Endodermal cell (in vitro differentiated cells): ENCODE results near the gene GAGE2A. TPM values are rescaled to one million over a fixed set of nuclear protein-coding genes. Genes with fewer than 3 reads are reported as not detected.

Experiments
- DNase-seq: peaks from one replicate; pipeline ENCODE4 v3.0.0-alpha.2; 2017
- H3K27ac ChIP-seq: 2 replicates; pipeline ENCODE4 v1.5.1; 2013; ENCODE audit warnings: mild to moderate bottlenecking, low read depth, low read length, moderate library complexity
- H3K27me3 ChIP-seq: 2 replicates; pipeline ENCODE4 v1.6.1; 2013; ENCODE audit warnings: mild to moderate bottlenecking, low read length, moderate library complexity; ENCODE audit not compliant: insufficient read depth, control insufficient read depth, poor library complexity, severe bottlenecking
- H3K36me3 ChIP-seq: 2 replicates; pipeline ENCODE4 v1.7.0; 2013; ENCODE audit warnings: mild to moderate bottlenecking, low read length, moderate library complexity; ENCODE audit not compliant: control insufficient read depth, insufficient read depth
- H3K4me1 ChIP-seq: one replicate; pipeline ENCODE4 v1.7.0; 2013; ENCODE audit warnings: low read length; ENCODE audit not compliant: control insufficient read depth, insufficient read depth
- H3K4me3 ChIP-seq: 2 replicates; pipeline ENCODE4 v1.5.1; 2013; ENCODE audit warnings: mild to moderate bottlenecking, low read length, moderate library complexity
- H3K9ac ChIP-seq: 2 replicates; pipeline ENCODE4 v1.6.1; 2013; ENCODE audit warnings: mild to moderate bottlenecking, low read length, moderate library complexity; ENCODE audit not compliant: poor library complexity, severe bottlenecking; ENCODE audit errors: extremely low read depth
- H3K9me3 ChIP-seq: 2 replicates; pipeline ENCODE4 v1.6.1; 2013; ENCODE audit warnings: mild to moderate bottlenecking, low read length, moderate library complexity; ENCODE audit not compliant: control insufficient read depth
- H3K27ac Mint-ChIP-seq: 2 replicates; pipeline ENCODE4 v1.8.0; 2020; ENCODE audit warnings: mixed read lengths
- H3K27me3 Mint-ChIP-seq: 2 replicates; pipeline ENCODE4 v1.8.0; 2021; ENCODE audit warnings: mild to moderate bottlenecking, mixed read lengths; ENCODE audit not compliant: insufficient read depth
- H3K36me3 Mint-ChIP-seq: 2 replicates; pipeline ENCODE4 v1.8.0; 2020; ENCODE audit warnings: low read depth, mixed read lengths
- H3K4me1 Mint-ChIP-seq: 2 replicates; pipeline ENCODE4 v1.8.0; 2020; ENCODE audit warnings: mixed read lengths
- H3K4me3 Mint-ChIP-seq: 2 replicates; pipeline ENCODE4 v1.8.0; 2020; ENCODE audit warnings: mild to moderate bottlenecking, moderate library complexity, mixed read lengths
- H3K9me3 Mint-ChIP-seq: 2 replicates; pipeline ENCODE4 v1.8.0; 2020; ENCODE audit warnings: mild to moderate bottlenecking, mixed read lengths
- WGBS, 2 experiments: methylation state at CpG; one replicate each; pipeline versions ENCODE4 v1.1.5 to v1.1.7; 2013; ENCODE audit warnings: missing lambda C conversion rate in 2 of 2, mixed read lengths in 1 of 2; ENCODE audit not compliant: insufficient coverage in 1 of 2, insufficient read length in 1 of 2; 5-methylcytosine and 5-hydroxymethylcytosine counted together
- total RNA-seq, 2 donors: library from RNA; stranded (reverse); fragmentation: NEBNext Ultra II Directional in 1 of 2; extraction: Animal tissue kit (Norgen Biotek cat#: 25700) in 1 of 2; gene quantifications; 2 replicates in 1 of 2; 3 replicates in 1 of 2; pipeline ENCODE4 v1.2.1, GENCODE V29; 2021
- TF ChIP-seq, protein P1 (sequence below): fragments of 200-600 bp; sonication (generic); conservative IDR thresholded peaks from 2 replicates; pipeline ENCODE4 v1.5.0; 2021; ENCODE audit warnings: antibody characterized with exemption, mild to moderate bottlenecking

Gene GAGE2A
- total RNA-seq, 2 donors from 2014 or later: not detected

DNA sequence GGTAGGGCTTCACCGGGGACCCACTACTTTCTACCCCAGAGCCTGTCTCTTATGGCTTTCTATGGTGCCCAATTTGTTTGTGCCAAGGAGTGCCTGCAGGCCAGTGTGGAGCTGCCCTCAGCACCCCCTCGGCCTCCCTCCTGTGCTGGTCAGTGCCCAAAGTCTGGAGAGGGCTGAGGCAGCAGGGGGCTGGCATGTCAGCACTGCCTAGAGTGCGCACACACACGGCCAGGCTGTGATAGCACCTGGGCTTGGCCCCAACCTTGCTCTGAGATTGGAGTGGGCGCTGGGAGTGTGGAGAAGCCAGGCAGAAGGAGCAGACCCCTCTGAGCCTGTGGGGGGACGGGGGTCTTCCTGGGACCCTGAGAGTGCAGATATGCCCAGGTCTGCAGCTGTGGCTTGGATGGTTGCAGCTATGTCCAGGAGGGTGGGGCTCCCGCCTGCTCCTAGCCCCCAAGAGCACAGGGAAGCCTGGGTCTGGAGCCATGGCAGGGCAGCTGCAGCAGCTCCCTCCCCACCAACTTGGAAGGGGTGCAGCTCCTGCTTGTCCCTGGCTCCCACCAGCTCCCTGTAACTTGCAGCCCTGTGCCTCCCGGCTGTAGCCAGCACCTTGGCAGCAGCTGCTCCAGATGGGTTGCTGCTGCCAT lies 55.8 kb downstream of the GAGE2A start:
- Histone ChIP-seq H3K9ac (no peak overlapping the region), H3K4me3 (no peak overlapping the region), H3K27me3 (no peaks in the 10 kb centered on the region), H3K4me1 (no peaks in the 10 kb centered on the region), H3K9me3 (no peaks in the 10 kb centered on the region), H3K36me3 (no peaks in the 10 kb centered on the region), H3K27ac (no peak overlapping the region)
- no peak for DNase-seq
- Mint-ChIP-seq H3K27ac (no peak overlapping the region), H3K4me1 (peaks cover 11% of the 10 kb centered on the region), H3K9me3 (peaks cover 54% of the 10 kb centered on the region), H3K36me3 (no peaks in the 10 kb centered on the region), H3K27me3 (no peaks in the 10 kb centered on the region), H3K4me3 (no peak overlapping the region)
- 93 to 100% methylated on average over 1 to 8 of the region's 8 CpGs for WGBS, 2 experiments
- TF ChIP-seq, protein P1, sequence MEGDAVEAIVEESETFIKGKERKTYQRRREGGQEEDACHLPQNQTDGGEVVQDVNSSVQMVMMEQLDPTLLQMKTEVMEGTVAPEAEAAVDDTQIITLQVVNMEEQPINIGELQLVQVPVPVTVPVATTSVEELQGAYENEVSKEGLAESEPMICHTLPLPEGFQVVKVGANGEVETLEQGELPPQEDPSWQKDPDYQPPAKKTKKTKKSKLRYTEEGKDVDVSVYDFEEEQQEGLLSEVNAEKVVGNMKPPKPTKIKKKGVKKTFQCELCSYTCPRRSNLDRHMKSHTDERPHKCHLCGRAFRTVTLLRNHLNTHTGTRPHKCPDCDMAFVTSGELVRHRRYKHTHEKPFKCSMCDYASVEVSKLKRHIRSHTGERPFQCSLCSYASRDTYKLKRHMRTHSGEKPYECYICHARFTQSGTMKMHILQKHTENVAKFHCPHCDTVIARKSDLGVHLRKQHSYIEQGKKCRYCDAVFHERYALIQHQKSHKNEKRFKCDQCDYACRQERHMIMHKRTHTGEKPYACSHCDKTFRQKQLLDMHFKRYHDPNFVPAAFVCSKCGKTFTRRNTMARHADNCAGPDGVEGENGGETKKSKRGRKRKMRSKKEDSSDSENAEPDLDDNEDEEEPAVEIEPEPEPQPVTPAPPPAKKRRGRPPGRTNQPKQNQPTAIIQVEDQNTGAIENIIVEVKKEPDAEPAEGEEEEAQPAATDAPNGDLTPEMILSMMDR: no peak

Other genes starting within 250 kb of the GAGE2A start
- not detected for gene GAGE12C, start 57.3 kb upstream of the GAGE2A start, total RNA-seq
- gene GAGE12D, start 47.8 kb upstream of the GAGE2A start, total RNA-seq: not detected
- not detected for gene GAGE12E, start 38.2 kb upstream of the GAGE2A start, total RNA-seq
- gene GAGE12F, start 28.7 kb upstream of the GAGE2A start, total RNA-seq: not detected
- not detected for gene GAGE12G, start 19.1 kb upstream of the GAGE2A start, total RNA-seq
- not detected for gene GAGE12H, start 9.5 kb upstream of the GAGE2A start, total RNA-seq
- gene GAGE1, start 9.5 kb downstream of the GAGE2A start, total RNA-seq: not detected
- gene PAGE1, start 106.5 kb downstream of the GAGE2A start, total RNA-seq: not detected
- not detected for gene PAGE4, start 239.8 kb downstream of the GAGE2A start, total RNA-seq